ENCODE measurements around the gene HHAT. TPM values are rescaled to one million over a fixed set of nuclear protein-coding genes. Genes with fewer than 3 reads are reported as not detected.

HHAT gene
- total RNA-seq, 1 experiment from 2014 or later, result 2.3 TPM

DNA sequence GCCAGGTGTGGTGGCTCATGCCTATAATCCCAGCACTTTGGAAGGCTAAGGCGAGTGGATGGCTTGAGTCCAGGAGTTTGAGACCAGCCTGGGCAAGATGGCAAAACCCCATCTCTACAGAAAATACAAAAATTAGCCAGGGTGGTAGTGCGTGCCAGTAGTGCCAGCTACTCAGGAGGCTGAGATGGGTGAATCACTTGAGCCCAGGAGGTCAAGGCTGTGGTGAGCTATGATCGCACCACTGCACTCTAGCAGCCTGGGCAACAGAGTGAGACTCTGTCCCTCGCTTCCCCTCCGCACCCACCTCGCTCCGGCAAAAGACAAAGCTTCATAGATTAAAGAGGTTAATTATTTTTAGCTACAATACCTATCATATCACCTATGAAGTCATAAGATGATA, 100.0 kb downstream of the HHAT start:
- no peaks in the 10 kb centered on the region for H4K20me1 ChIP-seq (ENCODE audit: insufficient read depth, low read depth, low read length)
- no peaks in the 10 kb centered on the region for H3K79me2 ChIP-seq (ENCODE audit: low read length)
- H3K4me1 ChIP-seq (ENCODE audit: low read length), result no peaks in the 10 kb centered on the region
- H3K36me3 ChIP-seq (ENCODE audit: insufficient read depth, low read length), result no peaks in the 10 kb centered on the region
- no peaks in the 10 kb centered on the region for H3K9me2 ChIP-seq (replicated peaks; ENCODE audit: insufficient read depth, low read length)
- no peak overlapping the region for H3K9ac ChIP-seq (ENCODE audit: low read length)
- H3K27me3 ChIP-seq (ENCODE audit: low read length), result no peaks in the 10 kb centered on the region
- H2AFZ ChIP-seq (ENCODE audit: low read length), result no peak overlapping the region
- no peaks in the 10 kb centered on the region for H3K9me3 ChIP-seq (ENCODE audit: low read length)
- no peak overlapping the region for H3K4me2 ChIP-seq (ENCODE audit: low read depth, low read length, poor library complexity, severe bottlenecking)
- H3K4me3 ChIP-seq (ENCODE audit: low read length), result no peak overlapping the region
- H3K27ac ChIP-seq (ENCODE audit: low read length), result no peak overlapping the region
- no peak for DNase-seq

GRCh38 chr1:210434223-210434622, 105.5 kb downstream of the HHAT start:
- H3K79me2 ChIP-seq (ENCODE audit: low read length), result no peaks in the 10 kb centered on the region

GRCh38 chr1:210437111-210437510, 108.4 kb downstream of the HHAT start:
- Histone ChIP-seq H3K9me3 (ENCODE audit: low read length) (no peaks in the 10 kb centered on the region), H2AFZ (ENCODE audit: low read length) (no peak overlapping the region), H3K9me2 (replicated peaks; ENCODE audit: insufficient read depth, low read length) (no peaks in the 10 kb centered on the region), H3K79me2 (ENCODE audit: low read length) (no peaks in the 10 kb centered on the region), H3K4me3 (ENCODE audit: low read length) (no peak overlapping the region), H3K9ac (ENCODE audit: low read length) (no peak overlapping the region), H3K36me3 (ENCODE audit: insufficient read depth, low read length) (no peaks in the 10 kb centered on the region), H4K20me1 (ENCODE audit: insufficient read depth, low read depth, low read length) (no peaks in the 10 kb centered on the region), H3K27ac (ENCODE audit: low read length) (no peak overlapping the region), H3K27me3 (ENCODE audit: low read length) (no peaks in the 10 kb centered on the region), H3K4me1 (ENCODE audit: low read length) (peaks cover 6% of the 10 kb centered on the region), H3K4me2 (ENCODE audit: low read depth, low read length, poor library complexity, severe bottlenecking) (no peak overlapping the region)
- DNase-seq, result no peak

More at GRCh38 chr1:210434223-210434622, 105.5 kb downstream of the HHAT start:
- Histone ChIP-seq H2AFZ (ENCODE audit: low read length) (no peak overlapping the region), H3K9me3 (ENCODE audit: low read length) (no peaks in the 10 kb centered on the region), H4K20me1 (ENCODE audit: insufficient read depth, low read depth, low read length) (no peaks in the 10 kb centered on the region), H3K36me3 (ENCODE audit: insufficient read depth, low read length) (no peaks in the 10 kb centered on the region), H3K9me2 (replicated peaks; ENCODE audit: insufficient read depth, low read length) (no peaks in the 10 kb centered on the region), H3K27me3 (ENCODE audit: low read length) (no peaks in the 10 kb centered on the region), H3K9ac (ENCODE audit: low read length) (no peak overlapping the region), H3K4me1 (ENCODE audit: low read length) (no peaks in the 10 kb centered on the region), H3K4me3 (ENCODE audit: low read length) (no peak overlapping the region), H3K27ac (ENCODE audit: low read length) (no peak overlapping the region), H3K4me2 (ENCODE audit: low read depth, low read length, poor library complexity, severe bottlenecking) (no peak overlapping the region)
- no peak for DNase-seq

DNA sequence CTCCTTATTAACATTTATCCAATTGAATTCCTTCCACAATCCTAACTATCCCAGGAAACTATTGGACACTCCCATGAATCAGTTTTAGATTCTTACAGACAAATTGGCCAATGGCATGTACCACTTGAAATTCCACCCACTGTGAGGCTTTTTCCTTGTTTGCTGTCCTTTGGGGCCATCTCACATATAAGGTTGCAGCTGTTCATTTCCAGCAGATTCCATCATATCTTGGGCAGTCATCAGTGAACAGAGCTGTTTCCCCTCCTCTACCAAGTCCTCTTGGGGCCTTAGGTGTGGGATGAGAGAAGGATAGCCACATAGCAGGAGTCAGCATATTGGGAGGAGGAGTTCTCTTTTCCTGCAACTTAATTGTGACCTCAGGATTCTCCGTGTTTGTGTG, 109.1 kb downstream of the HHAT start:
- Histone ChIP-seq H4K20me1 (ENCODE audit: insufficient read depth, low read depth, low read length) (no peaks in the 10 kb centered on the region), H3K9me2 (replicated peaks; ENCODE audit: insufficient read depth, low read length) (no peaks in the 10 kb centered on the region), H3K4me1 (ENCODE audit: low read length) (peaks cover 6% of the 10 kb centered on the region), H3K9me3 (ENCODE audit: low read length) (no peaks in the 10 kb centered on the region), H3K4me2 (ENCODE audit: low read depth, low read length, poor library complexity, severe bottlenecking) (no peak overlapping the region), H3K79me2 (ENCODE audit: low read length) (no peaks in the 10 kb centered on the region), H2AFZ (ENCODE audit: low read length) (no peak overlapping the region), H3K4me3 (ENCODE audit: low read length) (no peak overlapping the region), H3K27ac (ENCODE audit: low read length) (no peak overlapping the region), H3K27me3 (ENCODE audit: low read length) (no peaks in the 10 kb centered on the region), H3K9ac (ENCODE audit: low read length) (no peak overlapping the region), H3K36me3 (ENCODE audit: insufficient read depth, low read length) (no peaks in the 10 kb centered on the region)
- DNase-seq, result no peak

DNA sequence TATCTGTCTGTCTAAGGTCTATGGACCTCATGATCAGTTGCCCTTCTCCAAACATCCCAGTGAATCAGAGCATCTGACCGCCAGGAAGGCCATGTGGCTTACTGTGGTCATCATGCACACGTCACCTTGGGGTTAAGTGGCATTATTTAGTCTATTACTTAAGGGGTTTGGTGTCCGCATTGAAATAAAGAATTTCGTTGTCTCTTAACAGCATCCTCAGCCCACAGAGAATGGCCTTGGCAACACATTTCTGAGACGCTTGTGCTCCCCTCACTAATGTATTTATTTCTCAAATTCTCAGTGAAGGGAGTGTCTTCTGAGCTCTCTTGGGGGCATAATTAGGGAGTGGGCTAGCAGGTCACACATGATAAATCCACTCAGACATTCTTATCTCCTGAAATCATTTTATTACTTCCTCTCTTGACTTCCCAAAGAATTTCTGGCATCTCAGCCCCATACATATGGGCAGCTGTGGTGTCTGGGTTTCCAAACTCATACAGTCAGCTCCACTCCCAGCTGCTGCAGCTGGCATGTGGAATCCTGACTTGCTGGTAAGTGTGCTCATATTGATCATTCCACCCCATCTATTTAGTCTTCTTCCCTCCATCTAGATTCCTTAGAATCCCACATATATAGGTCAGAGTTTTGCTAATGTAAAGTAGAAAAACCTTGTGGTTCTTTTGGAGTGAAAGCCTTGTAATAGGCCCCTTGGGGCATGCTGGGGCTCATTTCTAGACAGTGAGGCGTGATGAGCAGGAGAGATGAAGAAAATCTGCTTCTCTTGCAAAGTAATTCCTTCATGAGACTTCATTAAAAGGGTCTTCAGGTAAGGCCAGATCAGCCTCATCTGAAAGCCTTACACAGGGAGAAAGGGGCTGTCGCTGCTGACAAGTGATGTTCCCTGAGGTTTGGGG, 110.5 kb downstream of the HHAT start:
- Histone ChIP-seq H4K20me1 (ENCODE audit: insufficient read depth, low read depth, low read length) (no peaks in the 10 kb centered on the region), H3K27ac (ENCODE audit: low read length) (no peak overlapping the region), H3K79me2 (ENCODE audit: low read length) (no peaks in the 10 kb centered on the region), H3K4me3 (ENCODE audit: low read length) (no peak overlapping the region), H3K4me2 (ENCODE audit: low read depth, low read length, poor library complexity, severe bottlenecking) (no peak overlapping the region), H3K36me3 (ENCODE audit: insufficient read depth, low read length) (no peaks in the 10 kb centered on the region), H3K9ac (ENCODE audit: low read length) (no peak overlapping the region), H2AFZ (ENCODE audit: low read length) (no peak overlapping the region), H3K4me1 (ENCODE audit: low read length) (peaks cover 6% of the 10 kb centered on the region), H3K9me2 (replicated peaks; ENCODE audit: insufficient read depth, low read length) (no peaks in the 10 kb centered on the region), H3K27me3 (ENCODE audit: low read length) (no peaks in the 10 kb centered on the region), H3K9me3 (ENCODE audit: low read length) (no peaks in the 10 kb centered on the region)
- DNase-seq, result no peak

GRCh38 chr1:210440081-210440480, 111.4 kb downstream of the HHAT start:
- no peak overlapping the region for H3K27ac ChIP-seq (ENCODE audit: low read length)
- H3K4me2 ChIP-seq (ENCODE audit: low read depth, low read length, poor library complexity, severe bottlenecking), result no peak overlapping the region
- H3K9ac ChIP-seq (ENCODE audit: low read length), result no peak overlapping the region
- H3K36me3 ChIP-seq (ENCODE audit: insufficient read depth, low read length), result no peaks in the 10 kb centered on the region
- peaks cover 6% of the 10 kb centered on the region for H3K4me1 ChIP-seq (ENCODE audit: low read length)
- no peaks in the 10 kb centered on the region for H3K79me2 ChIP-seq (ENCODE audit: low read length)
- no peaks in the 10 kb centered on the region for H3K9me3 ChIP-seq (ENCODE audit: low read length)
- no peak for DNase-seq
- H4K20me1 ChIP-seq (ENCODE audit: insufficient read depth, low read depth, low read length), result no peaks in the 10 kb centered on the region
- H3K4me3 ChIP-seq (ENCODE audit: low read length), result no peak overlapping the region
- no peaks in the 10 kb centered on the region for H3K27me3 ChIP-seq (ENCODE audit: low read length)
- H2AFZ ChIP-seq (ENCODE audit: low read length), result no peak overlapping the region
- H3K9me2 ChIP-seq (replicated peaks; ENCODE audit: insufficient read depth, low read length), result no peaks in the 10 kb centered on the region

DNA sequence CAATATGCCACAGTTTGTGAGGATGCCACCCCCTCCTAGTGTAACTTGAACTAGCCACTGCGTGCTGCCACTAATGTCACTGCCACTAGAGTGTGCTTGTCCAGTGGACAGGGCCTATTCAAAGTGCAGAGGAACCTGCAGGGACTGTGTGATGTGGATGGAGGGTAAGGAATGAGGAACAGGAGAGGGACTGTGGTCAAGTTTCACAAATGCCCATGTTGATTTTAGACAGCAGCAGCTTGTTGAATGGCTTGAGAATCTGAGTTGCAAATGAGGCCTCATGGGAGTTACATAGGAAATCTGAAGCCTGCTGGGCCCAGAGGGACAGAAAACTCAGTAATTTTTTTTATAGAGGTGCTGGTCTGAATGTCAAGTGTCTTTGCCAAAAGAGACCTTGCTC, 112.3 kb downstream of the HHAT start:
- H3K4me1 ChIP-seq (ENCODE audit: low read length), result peaks cover 6% of the 10 kb centered on the region
- H3K9me3 ChIP-seq (ENCODE audit: low read length), result no peaks in the 10 kb centered on the region
- H2AFZ ChIP-seq (ENCODE audit: low read length), result no peak overlapping the region
- no peaks in the 10 kb centered on the region for H3K36me3 ChIP-seq (ENCODE audit: insufficient read depth, low read length)
- no peaks in the 10 kb centered on the region for H3K27me3 ChIP-seq (ENCODE audit: low read length)
- H3K9ac ChIP-seq (ENCODE audit: low read length), result no peak overlapping the region
- H3K27ac ChIP-seq (ENCODE audit: low read length), result no peak overlapping the region
- H3K4me2 ChIP-seq (ENCODE audit: low read depth, low read length, poor library complexity, severe bottlenecking), result no peak overlapping the region
- H3K4me3 ChIP-seq (ENCODE audit: low read length), result no peak overlapping the region
- no peaks in the 10 kb centered on the region for H4K20me1 ChIP-seq (ENCODE audit: insufficient read depth, low read depth, low read length)
- H3K9me2 ChIP-seq (replicated peaks; ENCODE audit: insufficient read depth, low read length), result no peaks in the 10 kb centered on the region
- DNase-seq, result peak; percentile 47
- no peaks in the 10 kb centered on the region for H3K79me2 ChIP-seq (ENCODE audit: low read length)

DNA sequence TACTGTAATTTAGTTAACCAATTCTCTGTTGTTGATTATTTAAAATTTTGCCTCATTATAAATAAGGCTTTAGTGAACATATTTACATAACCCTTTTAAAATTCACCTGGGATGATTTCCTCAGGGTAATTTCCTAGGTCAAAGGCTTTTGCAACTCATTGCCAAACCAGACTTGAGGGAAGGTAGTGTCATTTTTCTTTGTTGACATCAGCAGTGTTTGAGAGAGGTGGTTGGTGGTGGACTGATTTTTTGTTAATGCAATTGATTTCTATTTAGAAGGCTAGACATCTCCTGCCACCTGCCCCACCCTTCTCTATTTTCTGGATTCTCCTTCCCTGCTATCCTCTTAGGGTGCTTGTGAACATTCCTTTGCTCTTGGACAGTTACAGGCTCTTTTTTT, 116.8 kb downstream of the HHAT start:
- Histone ChIP-seq H3K27me3 (ENCODE audit: low read length) (no peaks in the 10 kb centered on the region), H3K9me3 (ENCODE audit: low read length) (no peaks in the 10 kb centered on the region), H3K27ac (ENCODE audit: low read length) (no peak overlapping the region), H3K36me3 (ENCODE audit: insufficient read depth, low read length) (no peaks in the 10 kb centered on the region), H3K9me2 (replicated peaks; ENCODE audit: insufficient read depth, low read length) (no peaks in the 10 kb centered on the region), H3K4me2 (ENCODE audit: low read depth, low read length, poor library complexity, severe bottlenecking) (no peak overlapping the region), H4K20me1 (ENCODE audit: insufficient read depth, low read depth, low read length) (0 out of 2 replicates have a peak, but pooled peaks cover 2% of the 10 kb centered on the region), H3K9ac (ENCODE audit: low read length) (no peak overlapping the region), H3K4me3 (ENCODE audit: low read length) (no peak overlapping the region), H2AFZ (ENCODE audit: low read length) (no peak overlapping the region), H3K4me1 (ENCODE audit: low read length) (peaks cover 6% of the 10 kb centered on the region), H3K79me2 (ENCODE audit: low read length) (no peaks in the 10 kb centered on the region)
- no peak for DNase-seq

All from Karpas-422 (cell line).